Astrocyte of the cerebellum (primary cell): ENCODE measurements around the gene S100A3.

Experiments used
- DNase-seq: peaks from one replicate; pipeline ENCODE4 v3.0.0-alpha.2; 2011; ENCODE audit warnings: low read depth
- H3K4me3 ChIP-seq: 2 replicates; pipeline ENCODE4 v1.5.1; 2011; ENCODE audit warnings: mild to moderate bottlenecking, low read depth, low read length, moderate library complexity
- CTCF ChIP-seq: IDR thresholded peaks from 2 replicates; pipeline ENCODE4 v1.5.1; 2012; ENCODE audit warnings: low read length, low read depth, moderate library complexity, mild to moderate bottlenecking; ENCODE audit errors: missing control alignments
- in situ Hi-C: cut with HindIII; loops from 2 replicates; pipeline ENCODE4 v1.10.0; 2017; ENCODE audit warnings: low sequenced_read_pairs

S100A3 gene

DNA sequence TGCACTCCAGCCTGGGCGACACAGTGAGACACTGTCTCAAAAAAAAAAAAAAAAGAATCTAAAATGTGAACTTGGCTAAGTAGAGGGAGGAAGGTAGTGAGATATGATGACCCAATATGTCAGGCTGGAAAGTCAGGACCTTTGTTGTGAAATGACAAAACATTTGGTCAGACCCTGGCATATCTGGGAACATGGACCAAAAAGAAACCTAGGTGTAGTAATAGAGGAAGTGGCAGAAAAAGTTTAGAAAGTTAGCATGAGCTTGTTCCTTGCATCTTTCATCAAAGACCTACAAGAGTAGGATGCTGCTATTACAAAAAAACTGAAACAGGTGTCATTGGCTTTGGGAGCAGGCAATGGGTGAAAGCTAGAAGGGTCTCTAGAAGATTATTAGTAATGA lies 7.3 kb upstream of the S100A3 start:
- in situ Hi-C loops: no loop called here
- no peak for TF ChIP-seq CTCF
- no peak for DNase-seq
- H3K4me3 ChIP-seq: no peak overlapping the region

DNA sequence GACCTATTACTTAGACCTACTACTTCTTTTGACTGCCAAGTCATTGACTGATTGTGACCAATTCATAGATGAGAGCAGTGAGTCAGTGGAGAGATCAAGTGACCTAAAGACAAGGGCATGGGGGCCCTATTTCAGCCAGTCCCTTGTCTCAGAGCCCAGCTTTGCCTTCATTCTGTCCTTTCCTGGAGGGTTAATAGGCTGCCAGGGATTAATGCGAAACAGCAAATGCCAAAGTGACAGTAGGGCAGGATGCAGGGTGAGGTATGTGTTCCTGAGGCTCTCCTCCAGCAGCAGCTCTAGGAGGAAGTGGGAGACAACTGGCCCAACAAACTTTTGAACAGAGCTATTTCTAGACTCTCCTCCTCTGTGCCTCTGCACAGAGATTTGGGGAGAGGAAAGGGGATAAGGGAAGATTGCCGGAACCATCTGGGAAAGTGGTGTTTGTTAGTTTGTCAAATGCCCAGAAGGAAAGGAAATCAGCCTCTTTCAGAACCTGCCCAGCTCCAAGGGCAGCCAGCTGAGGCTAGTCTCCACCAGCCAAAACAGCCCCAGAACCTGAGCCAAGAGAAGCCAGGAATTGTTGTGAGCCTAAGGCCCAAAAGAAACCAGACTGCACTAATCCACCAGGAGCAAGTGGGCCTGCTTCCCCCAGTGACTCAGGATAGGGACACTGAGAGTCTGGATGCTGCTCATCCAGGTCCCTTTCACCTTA lies 4.9 kb upstream of the S100A3 start:
- in situ Hi-C loops: no loop called here
- no peak for DNase-seq

GRCh38 chr1:153553096-153553495 lies 4.0 kb upstream of the S100A3 start:
- in situ Hi-C loops: no loop called here
- no peak for DNase-seq
- TF ChIP-seq CTCF: no peak
- no peak overlapping the region for H3K4me3 ChIP-seq

More for the DNA sequence above, 4.9 kb upstream of the S100A3 start:
- H3K4me3 ChIP-seq: no peak overlapping the region
- no peak for TF ChIP-seq CTCF

GRCh38 chr1:153552335-153552734 lies 3.3 kb upstream of the S100A3 start:
- TF ChIP-seq CTCF: no peak
- no peak for DNase-seq
- in situ Hi-C loops: no loop called here
- H3K4me3 ChIP-seq: no peak overlapping the region

GRCh38 chr1:153550827-153551500 lies 1.9 kb upstream of the S100A3 start:
- H3K4me3 ChIP-seq: no peak overlapping the region
- in situ Hi-C loops: no loop called here
- no peak for TF ChIP-seq CTCF
- no peak for DNase-seq

DNA sequence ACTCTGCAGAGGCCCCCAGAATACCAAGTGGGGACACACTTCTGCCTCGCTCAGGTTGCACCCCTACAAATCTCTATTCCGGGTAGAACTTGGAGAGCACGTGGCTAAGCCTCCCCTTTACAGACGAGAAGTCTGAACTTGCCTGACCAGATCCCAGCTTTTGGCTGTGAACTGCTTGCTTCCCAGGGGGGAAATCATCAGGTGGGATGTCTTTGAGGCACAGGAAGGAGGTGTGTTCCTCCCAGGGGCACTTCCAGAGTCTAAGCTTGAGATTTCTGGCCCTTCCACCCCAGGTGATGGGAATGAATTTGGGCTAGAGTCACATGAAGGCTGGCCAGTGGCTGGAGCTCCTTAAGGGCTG lies 1.3 kb upstream of the S100A3 start:
- no peak for DNase-seq
- H3K4me3 ChIP-seq: no peak overlapping the region
- in situ Hi-C loops: no loop called here
- TF ChIP-seq CTCF: no peak
